Measurements from ENCODE around the gene ZFR.
"Not testable (repeated sequence)": the region's sequence is repeated elsewhere in the genome, so short reads cannot be mapped to it uniquely, and the experiment has no call there.

The ZFR gene

DNA sequence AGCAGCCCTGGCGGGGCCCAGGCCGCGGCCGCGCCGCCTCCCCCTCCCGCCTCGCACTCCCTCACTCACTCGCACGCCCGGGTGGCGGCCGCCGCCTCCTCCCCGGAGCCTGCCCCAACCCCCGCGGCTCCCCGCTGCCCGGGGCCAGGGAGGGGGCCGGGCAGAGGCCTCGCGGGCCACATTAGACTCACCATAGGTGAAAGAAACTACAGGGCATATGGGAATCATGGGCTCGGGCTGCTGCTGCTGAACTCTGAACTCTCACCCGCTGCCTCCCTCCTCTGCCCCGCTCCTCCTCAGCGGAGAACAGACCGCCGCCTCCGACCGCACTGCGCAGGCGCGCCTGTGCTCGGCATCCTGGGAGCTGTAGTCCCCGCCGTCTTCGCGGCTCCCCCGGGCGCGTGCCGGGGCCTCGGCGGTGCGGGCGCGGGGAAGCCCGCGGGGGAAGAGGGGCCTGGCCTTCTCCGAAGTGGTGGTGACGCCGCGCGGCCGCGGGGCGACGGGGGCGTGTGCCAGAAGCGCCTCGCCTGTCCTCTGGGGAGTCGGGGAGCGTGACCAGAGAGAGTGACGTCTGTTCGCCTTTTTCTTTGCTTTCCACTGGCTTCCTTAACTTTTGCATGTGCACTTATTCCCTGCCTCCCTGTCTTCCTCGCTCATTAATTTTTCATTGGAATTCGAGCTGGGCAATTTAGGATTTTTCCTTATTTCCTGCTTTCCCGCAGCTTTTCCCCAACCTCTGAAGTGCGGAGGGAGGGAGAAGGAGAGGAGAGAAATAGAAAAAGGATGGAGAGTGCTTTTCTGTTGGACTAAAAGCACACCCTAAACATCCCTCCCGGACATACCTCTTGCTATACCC is at the start of gene ZFR:
ZFR (minus strand) TSS at position 310 of the 856 bp plus-strand sequence; CDS start at position 228, 82 bp downstream.
- DNase-seq (ENCODE audit: low spot score), result peak; percentile 86

DNA sequence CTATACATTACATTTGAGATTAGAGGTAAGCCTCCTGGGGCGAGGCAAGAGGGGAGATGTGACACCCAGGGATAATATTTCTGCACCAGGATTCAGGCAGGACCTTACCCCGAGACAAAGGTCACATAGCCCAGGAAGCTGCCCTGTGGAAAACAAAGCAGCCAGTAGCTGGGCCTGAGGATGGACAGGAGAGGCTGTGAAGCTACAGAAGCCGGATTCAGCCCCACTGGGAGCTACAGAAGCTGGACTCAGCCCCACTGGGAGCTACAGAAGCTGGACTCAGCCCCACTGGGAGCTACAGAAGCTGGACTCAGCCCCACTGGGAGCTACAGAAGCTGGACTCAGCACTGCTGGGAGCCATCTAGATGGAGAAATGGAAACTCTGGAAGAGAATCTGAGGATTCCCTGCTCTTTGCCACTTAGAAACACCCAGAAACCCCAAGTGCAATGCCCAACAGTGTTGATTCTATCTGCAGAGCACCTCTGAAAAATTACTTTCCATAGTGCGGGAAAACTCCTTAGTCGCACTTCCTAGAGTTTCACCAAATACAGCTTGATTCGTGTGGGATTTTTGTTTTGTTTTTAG is 46.5 kb upstream of the ZFR start:
- no peak for DNase-seq (ENCODE audit: low spot score)

DNA sequence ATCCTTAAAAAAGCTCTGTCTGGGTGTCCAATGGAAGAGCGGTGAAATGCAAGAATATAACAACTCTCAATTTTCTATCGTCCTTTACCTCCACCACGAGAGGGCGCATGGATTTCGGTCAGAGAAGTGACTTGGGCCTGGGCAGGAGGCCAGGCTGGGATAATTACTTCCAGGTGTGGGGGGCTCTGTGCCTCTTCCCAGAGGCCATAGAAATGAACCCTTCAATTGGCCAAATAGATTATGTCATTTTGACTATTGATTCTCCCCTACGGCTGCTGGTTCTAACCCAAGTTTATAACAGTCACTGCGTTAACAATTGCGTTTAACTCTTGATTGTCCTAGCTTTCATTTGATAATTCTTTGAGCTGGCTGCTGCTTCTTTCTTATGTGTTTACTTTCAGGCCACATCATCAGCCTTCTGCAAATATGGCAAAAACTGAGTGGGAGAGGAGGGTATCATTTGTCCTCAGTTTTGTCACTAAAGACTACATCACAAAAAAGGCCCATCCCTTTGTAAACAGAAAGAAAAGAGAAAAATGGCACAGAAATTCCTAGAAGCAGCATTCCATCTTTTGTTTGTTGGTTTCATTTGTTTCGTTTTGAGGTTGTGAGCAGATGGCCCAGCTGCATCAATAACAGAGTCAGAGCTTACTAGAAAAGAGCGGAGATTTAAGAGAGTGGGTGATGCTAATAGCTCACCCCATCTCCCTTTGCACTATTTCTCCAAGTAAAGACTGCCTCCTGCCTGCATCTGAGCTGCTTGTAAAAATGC is 45.4 kb upstream of the ZFR start:
- DNase-seq (ENCODE audit: low spot score), result peak; percentile 73

DNA sequence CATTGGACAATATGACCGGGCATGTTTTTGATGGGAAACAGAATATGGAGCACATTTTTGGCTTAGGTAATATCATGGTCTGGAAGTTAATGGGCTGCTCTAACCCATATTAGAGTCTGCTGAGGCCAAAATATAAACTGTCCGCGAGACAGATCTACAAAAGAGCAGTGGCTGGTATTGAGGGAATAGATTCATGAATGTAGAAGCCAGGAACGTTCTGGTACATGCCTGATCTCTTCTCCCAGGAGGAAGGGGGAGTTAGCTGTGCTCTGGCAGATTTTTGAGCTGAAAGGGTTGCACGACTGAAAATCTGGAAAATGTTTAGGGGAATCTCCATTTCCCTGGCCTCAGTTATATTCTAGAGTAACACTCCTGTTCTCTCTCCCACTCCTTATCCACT is 42.9 kb upstream of the ZFR start:
- no peak for DNase-seq (ENCODE audit: low spot score)

DNA sequence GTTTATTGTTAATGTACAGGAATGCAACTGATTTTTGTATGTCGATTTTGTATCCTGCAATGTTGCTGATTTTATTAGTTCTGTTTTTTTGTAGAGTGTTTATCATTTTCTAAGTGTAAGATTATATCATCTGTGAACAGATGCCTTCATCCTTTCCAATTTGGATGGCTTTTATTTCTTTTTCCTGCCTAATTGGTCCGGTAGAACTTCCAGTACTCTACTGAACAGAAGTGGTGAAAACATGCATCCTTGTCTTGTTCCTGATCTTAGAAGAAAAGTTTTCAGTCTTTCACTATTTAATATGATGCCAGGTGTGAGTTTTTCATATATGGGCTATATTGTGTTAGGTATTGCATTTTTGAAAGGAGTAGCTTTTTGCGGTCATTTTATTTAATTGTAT is 42.5 kb upstream of the ZFR start:
- no peak for DNase-seq (ENCODE audit: low spot score)

DNA sequence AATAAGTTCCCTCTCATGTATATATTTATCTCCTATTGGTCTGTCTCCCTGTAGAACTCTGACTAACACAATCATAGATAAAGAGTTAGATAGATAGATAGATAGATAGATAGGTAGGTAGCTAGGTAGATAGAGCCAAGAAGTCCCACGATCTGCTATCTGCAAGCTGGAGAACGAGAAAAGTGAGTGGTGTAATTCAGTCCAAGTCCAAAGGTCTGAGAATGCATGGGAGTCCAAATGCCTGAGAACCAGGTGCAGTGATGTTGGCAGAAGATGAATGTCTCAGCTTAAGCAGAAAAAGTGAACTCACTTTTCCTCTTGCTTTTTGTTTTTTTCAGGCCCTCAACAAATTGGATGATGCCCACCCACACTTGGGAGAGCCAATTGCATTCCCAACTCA is 37.7 kb upstream of the ZFR start:
- DNase-seq (ENCODE audit: low spot score), result no peak

DNA sequence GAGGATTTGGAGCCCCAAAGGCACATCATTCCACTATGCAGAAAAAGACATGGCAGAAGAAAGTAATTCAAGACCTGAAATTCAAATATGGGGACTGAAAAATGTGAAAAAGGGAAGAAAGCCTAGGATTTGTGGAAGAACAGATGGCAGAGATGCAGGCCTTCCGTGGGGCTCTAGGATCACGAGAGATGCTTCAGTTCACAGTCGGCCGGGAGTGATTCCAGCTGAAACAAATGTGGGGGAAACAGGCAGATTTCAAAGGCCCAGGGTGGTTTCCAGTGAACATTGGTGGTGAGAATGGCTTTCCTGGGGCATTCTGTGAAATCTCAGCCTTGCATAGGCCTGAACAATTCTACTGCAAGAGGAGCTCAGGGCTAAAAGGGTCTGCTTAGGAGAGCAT is 34.6 kb upstream of the ZFR start:
- DNase-seq (ENCODE audit: low spot score), result no peak

DNA sequence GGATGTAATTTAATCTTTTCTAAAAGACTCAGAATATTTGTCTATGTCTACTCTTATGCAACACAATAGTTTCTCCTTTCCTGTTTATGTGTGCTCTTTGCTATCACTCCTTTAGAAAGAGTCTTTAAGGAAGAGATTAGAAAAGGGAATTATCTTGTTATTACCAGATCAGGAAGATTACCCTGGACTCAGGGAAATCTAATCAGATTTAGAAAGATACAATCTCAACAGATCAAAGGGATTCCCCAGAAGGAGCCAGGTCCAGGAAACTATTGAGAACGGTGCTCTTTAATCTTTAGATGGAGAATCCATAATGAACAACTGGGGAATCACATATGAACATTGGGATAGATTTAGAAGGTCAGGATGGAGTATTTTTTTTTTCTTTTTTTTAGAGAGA is 32.4 kb upstream of the ZFR start:
- no peak for DNase-seq (ENCODE audit: low spot score)

DNA sequence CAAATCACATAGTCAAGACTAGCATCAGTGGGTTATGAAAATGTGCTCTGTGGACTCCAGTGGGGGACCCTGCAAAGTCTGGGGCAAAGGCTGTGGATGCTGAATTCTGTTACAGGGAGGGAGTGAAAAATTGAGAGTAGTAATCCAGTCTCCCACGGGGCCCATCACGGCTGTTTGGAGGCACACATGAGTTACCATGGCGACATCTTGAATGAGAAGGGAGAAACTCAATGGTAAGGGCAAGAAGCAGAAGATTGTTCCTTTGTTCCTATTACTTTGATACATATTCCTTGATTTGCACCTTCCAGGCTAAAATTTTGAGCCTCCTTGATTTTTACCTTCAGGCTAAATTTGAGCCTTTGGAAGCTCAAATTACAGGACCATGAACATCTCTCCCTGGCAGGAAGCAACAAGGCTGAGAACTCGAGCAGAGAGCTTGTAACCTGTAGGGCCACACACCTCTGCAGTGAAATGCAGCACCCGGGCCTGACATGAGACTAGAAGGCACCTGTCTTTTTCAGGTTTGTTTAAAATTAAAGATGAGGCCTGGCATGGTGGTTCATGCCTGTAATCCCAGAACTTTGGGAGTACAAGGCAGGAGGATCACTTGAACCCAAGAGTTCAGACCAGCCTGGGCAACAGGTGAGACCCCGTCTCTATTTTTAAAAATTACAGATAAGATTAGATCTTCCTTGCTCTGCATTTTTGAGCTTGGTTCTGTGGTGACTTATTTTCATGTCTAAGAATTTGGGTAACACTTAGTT is 31.0 kb upstream of the ZFR start:
- no peak for DNase-seq (ENCODE audit: low spot score)

DNA sequence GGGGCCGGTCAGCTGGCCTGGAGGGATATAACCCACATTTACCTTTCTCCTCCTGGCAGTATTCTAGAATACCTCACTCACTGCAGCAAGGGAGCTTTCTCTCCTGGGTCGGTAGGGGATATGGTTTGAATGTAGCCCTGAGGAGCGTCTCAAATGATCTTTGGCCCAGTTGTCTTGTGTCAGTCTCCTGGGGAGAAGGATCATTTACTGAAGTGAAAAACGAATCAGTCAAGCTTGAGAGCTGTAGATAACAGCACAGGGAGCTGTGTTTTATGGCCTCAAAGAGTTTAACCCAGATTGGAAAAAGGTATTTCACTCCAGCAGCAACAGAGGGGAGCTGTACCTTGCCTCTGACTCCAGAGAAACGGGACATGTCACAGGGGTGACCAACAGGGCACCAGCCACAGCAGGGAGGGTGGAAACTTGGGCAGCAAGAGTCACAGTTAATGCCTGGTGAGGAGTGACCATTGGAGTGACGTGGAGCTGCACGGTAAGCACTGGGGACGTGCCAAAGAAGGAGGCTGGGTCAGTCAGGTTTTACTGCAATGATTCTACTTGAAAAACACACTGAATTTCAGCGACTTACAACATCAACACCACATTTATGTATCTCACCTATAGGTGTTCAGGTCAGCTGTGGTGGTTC is 29.8 kb upstream of the ZFR start:
- DNase-seq (ENCODE audit: low spot score), result no peak

DNA sequence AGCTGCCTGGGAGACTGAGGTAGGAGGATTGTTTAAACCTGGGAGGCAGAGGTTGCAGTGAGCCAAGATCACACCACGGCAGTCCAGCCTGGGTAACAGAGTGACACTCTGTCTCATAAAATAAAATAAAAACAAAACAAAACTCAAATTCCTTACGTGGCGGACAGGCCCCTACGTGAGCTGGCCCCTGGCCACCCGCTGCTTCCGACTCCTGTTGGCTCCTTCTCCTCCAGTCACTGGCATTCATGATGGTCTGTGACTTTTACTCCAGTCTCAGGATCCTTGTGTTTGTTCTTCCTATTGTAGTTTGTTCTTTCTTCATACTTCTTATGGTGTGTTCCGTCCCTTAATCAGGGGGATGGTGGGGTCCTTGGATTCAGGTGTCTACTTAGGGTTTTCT is 28.5 kb upstream of the ZFR start:
- no peak for DNase-seq (ENCODE audit: low spot score)

DNA sequence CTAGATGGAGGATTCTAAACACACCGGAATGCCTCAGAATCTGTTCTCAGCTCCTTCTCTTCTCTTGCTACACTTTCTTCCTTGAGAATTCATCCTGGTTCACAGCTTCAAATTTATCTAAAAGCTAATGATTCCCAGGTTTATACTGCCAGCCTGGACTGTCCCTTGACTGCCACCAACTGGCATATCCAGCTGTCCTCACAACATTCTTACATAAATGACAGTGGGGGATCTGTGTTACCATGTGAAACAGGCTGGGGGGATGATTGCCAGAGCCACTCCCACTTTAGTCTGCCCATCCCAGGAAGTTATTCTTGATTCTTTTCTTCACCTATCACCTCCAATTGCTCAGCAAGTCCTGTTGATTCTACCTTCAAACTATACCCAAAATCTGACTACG is 27.2 kb upstream of the ZFR start:
- no peak for DNase-seq (ENCODE audit: low spot score)

DNA sequence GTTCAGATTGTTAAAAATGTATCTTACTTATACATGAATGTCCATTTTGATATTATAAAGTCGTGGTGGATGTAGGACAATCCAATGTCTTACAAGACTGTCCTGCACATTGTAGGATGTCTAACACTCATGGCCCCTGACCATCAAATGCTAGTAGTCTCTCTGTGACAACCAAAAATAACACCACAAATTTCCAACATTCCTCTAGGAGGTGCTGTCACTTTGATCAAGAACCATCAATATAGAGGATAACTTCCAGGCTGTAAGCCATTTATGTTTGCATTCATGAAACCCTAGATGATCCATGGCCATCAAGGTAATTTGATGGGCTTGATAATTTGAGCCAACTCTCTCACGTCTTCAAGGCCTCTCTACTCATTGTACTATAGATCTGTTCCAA is 20.5 kb upstream of the ZFR start:
- DNase-seq (ENCODE audit: low spot score), result no peak

DNA sequence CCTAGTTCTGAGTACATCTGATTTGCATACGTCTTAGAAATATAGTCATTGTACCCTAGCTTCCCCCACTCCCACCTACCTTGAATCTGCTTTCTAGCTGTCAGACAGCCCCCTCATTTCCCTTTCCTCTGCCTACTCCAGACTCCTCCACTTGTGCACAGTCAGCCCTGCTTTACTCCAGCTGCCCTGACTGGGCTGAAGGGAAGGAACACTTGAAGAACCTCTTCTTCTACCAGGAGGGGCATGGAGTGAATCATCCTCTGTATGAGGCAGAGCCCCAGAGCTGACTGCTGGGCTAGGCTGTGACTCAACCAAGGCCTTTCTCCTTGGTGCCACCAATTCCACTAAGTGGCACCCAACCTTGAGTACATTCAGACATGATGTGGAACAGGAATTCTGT is 18.1 kb upstream of the ZFR start:
- DNase-seq (ENCODE audit: low spot score), result no peak

DNA sequence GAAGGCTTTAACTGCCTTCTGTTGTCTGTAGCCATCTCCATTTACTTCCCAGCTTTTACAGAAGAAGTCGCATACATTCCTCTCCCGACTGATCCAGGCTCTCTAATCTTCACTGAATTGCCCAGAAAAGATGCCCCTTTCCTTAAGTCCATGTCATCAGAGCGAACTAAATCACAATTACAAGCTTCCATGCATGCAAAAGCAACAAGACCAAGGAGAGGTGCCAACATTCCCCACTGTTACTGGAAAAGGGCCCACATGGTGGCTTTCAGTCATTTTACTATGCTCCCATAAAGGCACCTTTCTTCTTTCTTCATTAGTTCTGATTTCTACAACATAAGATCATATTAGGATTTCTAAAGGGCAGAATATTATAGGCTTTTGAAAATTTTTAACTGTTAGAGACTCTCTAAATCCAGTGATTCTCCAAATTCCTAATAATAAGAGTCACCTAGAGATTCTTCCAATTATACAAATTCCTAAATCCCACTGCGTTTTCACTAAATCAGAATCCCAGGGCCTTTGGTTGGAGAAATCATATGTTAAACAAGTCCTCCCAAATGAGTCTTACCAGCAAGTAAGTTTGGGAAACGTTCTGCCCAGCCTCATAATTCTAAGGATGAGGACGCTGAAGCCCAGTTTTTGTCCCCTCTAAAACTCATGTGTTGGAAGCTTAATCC is 17.0 kb upstream of the ZFR start:
- DNase-seq (ENCODE audit: low spot score), result no peak

DNA sequence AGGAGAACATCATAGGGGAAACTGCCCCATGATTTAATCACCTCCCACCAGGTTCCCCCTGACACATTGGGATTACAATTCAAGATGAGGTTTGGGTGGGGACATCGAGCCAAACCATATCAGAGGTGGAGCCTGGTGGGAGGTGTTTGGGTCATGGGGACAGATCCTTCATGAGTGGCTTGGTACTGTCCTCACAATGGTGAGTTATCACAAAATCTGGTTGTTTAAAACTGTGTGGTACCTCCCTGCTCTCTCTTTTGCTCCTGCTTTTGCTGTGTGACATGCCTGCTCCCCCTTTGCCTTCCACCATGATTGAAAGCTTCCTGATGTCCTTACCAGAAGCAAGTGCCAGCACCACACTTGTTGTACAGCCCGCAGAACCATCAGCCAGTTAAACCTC is 16.2 kb upstream of the ZFR start:
- no peak for DNase-seq (ENCODE audit: low spot score)

DNA sequence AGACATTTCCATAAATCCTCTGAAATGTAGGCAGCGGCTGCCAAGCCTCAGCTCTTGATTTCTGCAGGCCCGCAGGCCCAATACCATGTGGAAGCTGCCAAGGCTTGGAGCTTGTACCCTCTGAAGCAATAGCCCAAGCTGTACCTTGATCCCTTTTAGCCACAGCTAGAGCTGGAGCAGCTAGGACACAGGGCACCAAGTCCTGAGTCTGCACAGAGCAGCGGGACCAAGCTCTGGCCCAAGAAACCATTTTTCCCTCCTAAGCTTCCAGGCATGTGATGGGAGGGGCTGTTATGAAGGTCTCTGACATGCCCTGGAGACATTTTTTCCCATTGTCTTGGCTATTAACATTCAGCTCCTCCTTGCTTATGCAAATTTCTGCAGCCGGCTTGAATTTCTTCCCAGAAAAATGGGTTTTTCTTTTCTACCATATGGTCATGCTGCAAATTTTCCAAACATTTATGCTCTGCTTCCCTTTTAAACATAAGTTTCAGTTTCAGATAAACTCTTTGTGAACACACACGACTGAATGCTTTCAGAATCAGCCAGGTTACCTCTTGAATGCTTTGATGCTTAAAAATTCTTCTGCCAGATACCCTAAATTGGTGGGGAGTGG is 14.4 kb upstream of the ZFR start:
- DNase-seq (ENCODE audit: low spot score), result no peak

DNA sequence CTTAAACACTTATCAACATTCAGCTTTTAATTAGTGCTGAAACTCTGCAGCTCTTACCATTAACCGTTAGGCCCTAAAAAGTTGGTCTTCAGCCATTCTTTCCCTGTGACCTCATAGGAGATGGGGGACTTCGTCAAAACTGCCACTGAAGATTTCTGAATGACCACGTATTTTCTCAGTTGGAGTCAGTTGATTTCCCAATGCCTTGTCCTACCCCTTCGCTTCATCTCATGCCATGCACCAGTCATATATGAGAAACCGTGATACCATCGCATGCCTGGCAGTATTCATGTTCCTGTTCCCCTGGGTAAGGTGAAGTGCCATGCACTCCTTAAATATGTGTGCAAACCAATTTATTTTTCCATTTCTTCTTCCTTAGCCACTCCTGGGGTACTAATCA is 10.8 kb upstream of the ZFR start:
- DNase-seq (ENCODE audit: low spot score), result no peak

DNA sequence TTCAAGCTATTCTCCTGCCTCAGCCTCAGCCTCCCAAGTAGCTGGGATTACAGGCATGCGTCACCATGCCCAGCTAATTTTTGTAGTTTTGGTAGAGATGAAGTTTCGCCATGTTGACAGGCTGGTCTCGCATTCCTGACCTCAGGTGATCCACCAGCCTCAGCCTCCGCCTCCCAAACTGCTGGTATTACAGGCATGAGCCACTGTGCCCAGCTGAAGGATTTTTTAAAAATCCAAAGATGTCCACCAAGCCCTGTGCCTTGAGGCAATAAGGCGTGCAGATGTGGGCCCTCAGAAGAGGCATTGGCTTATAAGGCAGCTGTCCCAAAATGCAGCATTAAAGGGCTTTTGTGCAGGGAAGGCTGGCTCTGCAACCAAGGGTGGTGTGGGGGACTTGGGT is 10.3 kb upstream of the ZFR start:
- DNase-seq (ENCODE audit: low spot score), result no peak

DNA sequence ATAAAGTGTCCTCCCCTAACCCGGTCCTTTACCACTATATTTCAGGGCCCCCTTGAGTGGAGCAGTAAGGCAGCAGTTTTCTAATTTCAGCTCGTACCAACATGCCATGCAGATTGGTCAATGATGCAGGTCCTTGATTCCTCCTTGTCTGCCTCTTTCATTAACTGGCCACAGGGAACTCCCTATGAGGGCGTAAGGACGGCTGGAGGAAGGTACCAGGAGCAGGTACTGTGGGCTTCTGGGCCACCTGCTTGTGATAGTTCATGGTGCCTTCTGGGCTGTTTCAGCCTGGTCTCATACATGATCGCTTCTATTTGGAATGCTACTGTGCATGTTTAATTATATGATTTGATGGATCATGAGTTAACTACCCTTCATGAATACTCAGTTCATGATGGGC is 9.4 kb upstream of the ZFR start:
- DNase-seq (ENCODE audit: low spot score), result no peak

DNA sequence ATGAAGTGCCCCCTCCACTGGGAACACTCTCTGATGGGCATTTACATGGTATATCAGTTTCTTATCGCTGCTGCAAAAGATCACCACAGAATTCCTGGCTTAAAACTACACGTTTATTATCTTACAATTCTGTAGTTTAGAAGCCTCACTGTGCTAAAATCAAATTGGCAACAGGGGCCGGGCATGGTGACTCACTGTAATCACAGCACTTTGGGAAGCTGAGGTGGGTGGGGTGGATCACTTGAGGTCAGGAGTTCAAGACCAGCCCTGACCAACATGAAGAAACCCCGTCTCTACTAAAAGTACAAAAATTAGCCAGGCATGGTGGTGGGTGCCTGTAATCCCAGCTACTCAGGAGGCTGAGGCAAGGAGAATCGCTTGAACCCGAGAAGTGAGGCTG is 7.8 kb upstream of the ZFR start:
- DNase-seq (ENCODE audit: low spot score), result not testable (repeated sequence)
